ENCODE measurements around the gene DGKD. TPM values are rescaled to one million over a fixed set of nuclear protein-coding genes. Genes with fewer than 3 reads are reported as not detected.

DGKD gene
- total RNA-seq, 1 experiment from 2014 or later, result 52.0 TPM

- Histone ChIP-seq H3K4me2 (ENCODE audit: low read length) (no peak overlapping the region), H3K27me3 (ENCODE audit: insufficient read depth, low read length) (no peaks in the 10 kb centered on the region), H3K36me3 (ENCODE audit: control insufficient read depth in 1 of 2, insufficient read depth in 2 of 2, low read length in 2 of 2) (peaks cover 37 to 51% of the 10 kb centered on the region in 2 experiments), H3K27ac (ENCODE audit: low read depth, low read length) (no peak overlapping the region), H4K20me1 (ENCODE audit: insufficient read depth) (no peaks in the 10 kb centered on the region), H3K9me2 (ENCODE audit: insufficient read depth) (no peaks in the 10 kb centered on the region), H3K9me3 (ENCODE audit: control insufficient read depth in 1 of 2, insufficient read depth in 1 of 2, low read depth in 1 of 2, low read length in 2 of 2) (no peaks in the 10 kb centered on the region), H3K4me1 (ENCODE audit: control insufficient read depth in 1 of 2, insufficient read depth in 2 of 2, low read length in 2 of 2) (no peaks in the 10 kb centered on the region), H3K4me3 (replicated peaks in 1 of 2; ENCODE audit: low read depth in 1 of 2, low read length in 2 of 2) (no peak overlapping the region), H3K9ac (ENCODE audit: low read length) (no peak overlapping the region), H2AFZ (ENCODE audit: low read depth, low read length, poor library complexity, severe bottlenecking) (no peak overlapping the region), H3K79me2 (ENCODE audit: insufficient read depth, low read length) (peaks cover 2% of the 10 kb centered on the region; the same call in 1 of the 2 replicates)
- DNase-seq (ENCODE audit: low read depth, low spot score) (no peak), ATAC-seq (no peak)
- TF ChIP-seq, protein P1, sequence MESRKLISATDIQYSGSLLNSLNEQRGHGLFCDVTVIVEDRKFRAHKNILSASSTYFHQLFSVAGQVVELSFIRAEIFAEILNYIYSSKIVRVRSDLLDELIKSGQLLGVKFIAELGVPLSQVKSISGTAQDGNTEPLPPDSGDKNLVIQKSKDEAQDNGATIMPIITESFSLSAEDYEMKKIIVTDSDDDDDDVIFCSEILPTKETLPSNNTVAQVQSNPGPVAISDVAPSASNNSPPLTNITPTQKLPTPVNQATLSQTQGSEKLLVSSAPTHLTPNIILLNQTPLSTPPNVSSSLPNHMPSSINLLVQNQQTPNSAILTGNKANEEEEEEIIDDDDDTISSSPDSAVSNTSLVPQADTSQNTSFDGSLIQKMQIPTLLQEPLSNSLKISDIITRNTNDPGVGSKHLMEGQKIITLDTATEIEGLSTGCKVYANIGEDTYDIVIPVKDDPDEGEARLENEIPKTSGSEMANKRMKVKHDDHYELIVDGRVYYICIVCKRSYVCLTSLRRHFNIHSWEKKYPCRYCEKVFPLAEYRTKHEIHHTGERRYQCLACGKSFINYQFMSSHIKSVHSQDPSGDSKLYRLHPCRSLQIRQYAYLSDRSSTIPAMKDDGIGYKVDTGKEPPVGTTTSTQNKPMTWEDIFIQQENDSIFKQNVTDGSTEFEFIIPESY (IDR thresholded peaks at IDR 0.05; ENCODE audit: extremely low read depth, insufficient replicate concordance, low read length), result no peak
- TF ChIP-seq ELF1 (IDR thresholded peaks at IDR 0.05; ENCODE audit: borderline replicate concordance, low read depth) (no peak), YY1 (IDR thresholded peaks at IDR 0.05; ENCODE audit: extremely low read depth, insufficient replicate concordance, low read depth, low read length) (no peak), EZH2phosphoT487 (IDR thresholded peaks at IDR 0.05; ENCODE audit: borderline replicate concordance) (no peak), ZNF274 (IDR thresholded peaks at IDR 0.05; ENCODE audit: low read depth, low read length) (no peak), CBX3 (IDR thresholded peaks at IDR 0.05; ENCODE audit: low read depth) (no peak), RAD21 (IDR thresholded peaks at IDR 0.05; ENCODE audit: low read depth) (no peak), FOSL1 (IDR thresholded peaks at IDR 0.05; ENCODE audit: low read depth) (no peak), CEBPB (IDR thresholded peaks at IDR 0.05; ENCODE audit: low read depth) (no peak), EGR1 (IDR thresholded peaks at IDR 0.05; ENCODE audit: low read depth) (no peak), EZH2 (IDR thresholded peaks at IDR 0.05) (no peak), JUND (IDR thresholded peaks at IDR 0.05) (no peak), POLR2AphosphoS5 (IDR thresholded peaks at IDR 0.05; ENCODE audit: low read depth, low read length) (no peak), SIN3A (IDR thresholded peaks at IDR 0.05; ENCODE audit: low read depth) (no peak), ZFX (IDR thresholded peaks at IDR 0.05) (no peak), MAX (IDR thresholded peaks at IDR 0.05) (no peak)
- TF ChIP-seq, protein P2, sequence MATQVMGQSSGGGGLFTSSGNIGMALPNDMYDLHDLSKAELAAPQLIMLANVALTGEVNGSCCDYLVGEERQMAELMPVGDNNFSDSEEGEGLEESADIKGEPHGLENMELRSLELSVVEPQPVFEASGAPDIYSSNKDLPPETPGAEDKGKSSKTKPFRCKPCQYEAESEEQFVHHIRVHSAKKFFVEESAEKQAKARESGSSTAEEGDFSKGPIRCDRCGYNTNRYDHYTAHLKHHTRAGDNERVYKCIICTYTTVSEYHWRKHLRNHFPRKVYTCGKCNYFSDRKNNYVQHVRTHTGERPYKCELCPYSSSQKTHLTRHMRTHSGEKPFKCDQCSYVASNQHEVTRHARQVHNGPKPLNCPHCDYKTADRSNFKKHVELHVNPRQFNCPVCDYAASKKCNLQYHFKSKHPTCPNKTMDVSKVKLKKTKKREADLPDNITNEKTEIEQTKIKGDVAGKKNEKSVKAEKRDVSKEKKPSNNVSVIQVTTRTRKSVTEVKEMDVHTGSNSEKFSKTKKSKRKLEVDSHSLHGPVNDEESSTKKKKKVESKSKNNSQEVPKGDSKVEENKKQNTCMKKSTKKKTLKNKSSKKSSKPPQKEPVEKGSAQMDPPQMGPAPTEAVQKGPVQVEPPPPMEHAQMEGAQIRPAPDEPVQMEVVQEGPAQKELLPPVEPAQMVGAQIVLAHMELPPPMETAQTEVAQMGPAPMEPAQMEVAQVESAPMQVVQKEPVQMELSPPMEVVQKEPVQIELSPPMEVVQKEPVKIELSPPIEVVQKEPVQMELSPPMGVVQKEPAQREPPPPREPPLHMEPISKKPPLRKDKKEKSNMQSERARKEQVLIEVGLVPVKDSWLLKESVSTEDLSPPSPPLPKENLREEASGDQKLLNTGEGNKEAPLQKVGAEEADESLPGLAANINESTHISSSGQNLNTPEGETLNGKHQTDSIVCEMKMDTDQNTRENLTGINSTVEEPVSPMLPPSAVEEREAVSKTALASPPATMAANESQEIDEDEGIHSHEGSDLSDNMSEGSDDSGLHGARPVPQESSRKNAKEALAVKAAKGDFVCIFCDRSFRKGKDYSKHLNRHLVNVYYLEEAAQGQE (IDR thresholded peaks at IDR 0.05; ENCODE audit: low read depth), result no peak
- TF ChIP-seq, protein P3, sequence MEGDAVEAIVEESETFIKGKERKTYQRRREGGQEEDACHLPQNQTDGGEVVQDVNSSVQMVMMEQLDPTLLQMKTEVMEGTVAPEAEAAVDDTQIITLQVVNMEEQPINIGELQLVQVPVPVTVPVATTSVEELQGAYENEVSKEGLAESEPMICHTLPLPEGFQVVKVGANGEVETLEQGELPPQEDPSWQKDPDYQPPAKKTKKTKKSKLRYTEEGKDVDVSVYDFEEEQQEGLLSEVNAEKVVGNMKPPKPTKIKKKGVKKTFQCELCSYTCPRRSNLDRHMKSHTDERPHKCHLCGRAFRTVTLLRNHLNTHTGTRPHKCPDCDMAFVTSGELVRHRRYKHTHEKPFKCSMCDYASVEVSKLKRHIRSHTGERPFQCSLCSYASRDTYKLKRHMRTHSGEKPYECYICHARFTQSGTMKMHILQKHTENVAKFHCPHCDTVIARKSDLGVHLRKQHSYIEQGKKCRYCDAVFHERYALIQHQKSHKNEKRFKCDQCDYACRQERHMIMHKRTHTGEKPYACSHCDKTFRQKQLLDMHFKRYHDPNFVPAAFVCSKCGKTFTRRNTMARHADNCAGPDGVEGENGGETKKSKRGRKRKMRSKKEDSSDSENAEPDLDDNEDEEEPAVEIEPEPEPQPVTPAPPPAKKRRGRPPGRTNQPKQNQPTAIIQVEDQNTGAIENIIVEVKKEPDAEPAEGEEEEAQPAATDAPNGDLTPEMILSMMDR (IDR thresholded peaks at IDR 0.05 in 2 of 3, conservative IDR thresholded peaks at IDR 0.05 in 1 of 3; ENCODE audit: borderline replicate concordance in 1 of 3, insufficient read depth in 1 of 3, low read depth in 2 of 3, low read length in 2 of 3), result no peak
- ChIA-PET CTCF (no interaction called here), RAD21 (ENCODE audit: low non-redundant PET in 1 of 2, low total read pairs in 2 of 2, uncharacterized antibody in 2 of 2, unreplicated experiment in 2 of 2) (no interaction called here), POLR2A (no interaction called here)
- no TSS peak for BruUV-seq (replicated peaks)
- intact Hi-C loops (cut with micrococcal nuclease), result no loop called here
These were observed 96.7 kb downstream of the DGKD start for GRCh38 chr2:233450864-233451575.
